GM19397 (cell line): ENCODE results near the gene ZBTB38.

Experiments
- ATAC-seq: cut with Tn5 transposase; IDR thresholded peaks from one replicate; pipeline ENCODE4 v1.9.1; 2021; ENCODE audit warnings: mild to moderate bottlenecking, moderate library complexity; ENCODE audit not compliant: unreplicated experiment

The ZBTB38 gene

GRCh38 chr3:141401573-141402475, 33.5 kb downstream of the ZBTB38 start:
- ATAC-seq: peak; percentile 81

- peak; percentile 65 for ATAC-seq
These were observed 34.3 kb downstream of the ZBTB38 start for GRCh38 chr3:141402476-141403171.

- ATAC-seq: no peak
These were observed 35.3 kb downstream of the ZBTB38 start for GRCh38 chr3:141403576-141403975.

GRCh38 chr3:141405025-141405424, 36.7 kb downstream of the ZBTB38 start:
- no peak for ATAC-seq

- ATAC-seq: no peak
These were observed 37.3 kb downstream of the ZBTB38 start for GRCh38 chr3:141405591-141405990.

- no peak for ATAC-seq
These were observed 38.0 kb downstream of the ZBTB38 start for GRCh38 chr3:141406265-141406664.

GRCh38 chr3:141407047-141407446, 38.7 kb downstream of the ZBTB38 start:
- no peak for ATAC-seq

- ATAC-seq: no peak
These were observed 39.5 kb downstream of the ZBTB38 start for GRCh38 chr3:141407825-141408224.

GRCh38 chr3:141408596-141408995, 40.3 kb downstream of the ZBTB38 start:
- no peak for ATAC-seq

- ATAC-seq: no peak
These were observed 41.6 kb downstream of the ZBTB38 start for GRCh38 chr3:141409940-141410241.

- ATAC-seq: no peak
These were observed 42.1 kb downstream of the ZBTB38 start for GRCh38 chr3:141410408-141410807.

GRCh38 chr3:141410846-141411245, 42.5 kb downstream of the ZBTB38 start:
- ATAC-seq: no peak

- no peak for ATAC-seq
These were observed 43.0 kb downstream of the ZBTB38 start for GRCh38 chr3:141411251-141411771.

GRCh38 chr3:141412087-141412935, 44.0 kb downstream of the ZBTB38 start:
- ATAC-seq: no peak

- no peak for ATAC-seq
These were observed 44.6 kb downstream of the ZBTB38 start for GRCh38 chr3:141412936-141413354.

GRCh38 chr3:141413391-141413790, 45.1 kb downstream of the ZBTB38 start:
- no peak for ATAC-seq

- no peak for ATAC-seq
These were observed 45.7 kb downstream of the ZBTB38 start for GRCh38 chr3:141413801-141414689.

GRCh38 chr3:141414800-141415462, 46.6 kb downstream of the ZBTB38 start:
- no peak for ATAC-seq

- no peak for ATAC-seq
These were observed 47.6 kb downstream of the ZBTB38 start for GRCh38 chr3:141415953-141416352.
